ENCODE data around the gene TBL1X. TPM values are rescaled to one million over a fixed set of nuclear protein-coding genes. Genes with fewer than 3 reads are reported as not detected.
A peak's percentile ranks its signal among the peaks of the same experiment; 100 is the strongest.

Gene TBL1X
- total RNA-seq, 1 donor from 2014 or later, result 37.1 TPM

DNA sequence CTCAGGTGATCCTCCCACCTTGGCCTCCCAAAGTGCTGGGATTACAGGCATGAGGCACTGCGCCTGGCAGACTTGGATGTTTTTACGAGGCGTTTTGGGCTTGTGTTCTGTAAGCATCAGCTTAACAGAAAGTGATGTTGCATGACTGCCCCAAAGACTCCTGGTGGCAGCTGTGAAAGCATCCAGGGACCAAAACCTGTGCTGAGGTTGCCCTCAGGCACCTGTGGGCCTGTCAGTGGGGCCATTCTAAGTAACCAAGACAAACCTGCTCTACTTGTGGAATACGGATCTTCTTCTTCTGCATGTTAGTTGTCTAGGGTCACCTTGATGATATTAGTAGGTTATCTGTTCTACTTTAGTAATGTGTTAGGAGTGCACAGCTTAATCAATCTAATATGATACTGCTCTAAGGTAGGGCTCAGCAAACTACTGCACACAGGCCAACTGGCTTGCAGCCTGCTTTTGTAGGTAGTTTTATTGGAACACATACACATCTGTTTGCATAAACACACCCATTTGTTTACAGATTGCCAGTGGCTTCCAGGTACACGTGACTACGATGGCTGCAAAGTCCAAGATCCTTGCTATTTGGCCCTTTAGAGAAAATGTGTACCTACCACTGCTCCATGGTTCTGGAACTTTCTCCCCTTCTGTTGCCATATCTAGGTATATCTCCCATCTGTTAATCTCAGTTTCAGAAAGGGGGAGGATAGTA is 164.1 kb downstream of the TBL1X start:
- no peak for DNase-seq (ENCODE audit: low spot score)

GRCh38 chrX:9634551-9634950 is 169.7 kb downstream of the TBL1X start:
- DNase-seq (ENCODE audit: low spot score), result no peak

DNA sequence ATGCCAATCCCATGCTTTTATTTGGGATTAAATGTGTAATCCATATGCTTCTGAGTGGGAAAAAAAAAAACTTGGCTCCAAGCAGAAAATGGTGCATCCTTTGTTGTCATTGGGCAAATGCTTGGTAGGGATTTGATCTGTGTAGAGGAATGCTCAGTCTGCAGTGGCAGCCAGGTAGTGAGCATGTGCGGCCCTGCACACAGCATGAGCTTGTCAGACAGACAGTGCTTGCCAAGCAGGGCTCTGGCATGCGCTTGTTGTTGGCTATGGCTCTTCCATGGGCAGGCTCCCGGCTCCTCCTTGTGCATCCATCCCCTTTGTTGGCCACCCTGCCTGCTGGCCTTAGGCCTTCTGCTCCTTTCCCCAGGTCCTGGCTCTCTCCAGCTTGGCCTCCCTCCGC is 170.5 kb downstream of the TBL1X start:
- no peak for DNase-seq (ENCODE audit: low spot score)

GRCh38 chrX:9635803-9636202 is 170.9 kb downstream of the TBL1X start:
- DNase-seq (ENCODE audit: low spot score), result peak; percentile 22

- no peak for DNase-seq (ENCODE audit: low spot score)
Measured at GRCh38 chrX:9638871-9639270, 174.0 kb downstream of the TBL1X start.

DNA sequence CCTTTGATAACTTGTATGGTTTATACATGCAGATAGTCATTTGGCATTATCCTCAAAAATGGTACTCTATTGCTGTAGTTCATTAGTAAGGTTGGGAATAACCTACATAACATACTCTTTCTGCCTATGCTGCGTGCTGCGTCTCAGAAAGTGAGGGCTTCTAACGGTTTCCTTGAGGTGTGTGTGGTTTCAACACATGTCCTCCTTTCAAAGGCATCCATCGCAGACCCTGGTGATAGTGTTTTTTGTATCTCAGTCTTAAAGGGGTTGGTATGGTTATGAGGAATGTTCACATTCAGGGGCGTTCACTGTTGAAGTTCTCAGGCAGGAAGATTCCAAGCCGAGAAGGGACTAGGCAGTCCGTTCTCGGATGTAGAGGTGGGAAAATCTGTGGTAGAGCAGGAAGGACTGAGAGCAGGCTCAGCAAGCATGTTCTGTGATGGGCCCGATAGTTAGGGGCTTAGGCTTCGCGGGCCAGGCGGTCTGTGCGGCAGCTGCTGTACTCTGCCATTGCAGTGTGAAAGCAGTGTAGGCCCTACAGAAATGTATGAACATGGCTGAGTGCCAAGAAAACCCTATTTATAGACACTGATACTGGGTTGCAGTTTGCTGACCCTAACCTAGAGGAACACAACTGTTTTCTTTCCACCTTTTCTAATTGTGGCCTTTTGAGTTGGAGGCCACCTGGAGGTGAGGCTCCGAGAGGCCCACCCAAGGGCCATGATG is 177.6 kb downstream of the TBL1X start:
- no peak for DNase-seq (ENCODE audit: low spot score)

DNA sequence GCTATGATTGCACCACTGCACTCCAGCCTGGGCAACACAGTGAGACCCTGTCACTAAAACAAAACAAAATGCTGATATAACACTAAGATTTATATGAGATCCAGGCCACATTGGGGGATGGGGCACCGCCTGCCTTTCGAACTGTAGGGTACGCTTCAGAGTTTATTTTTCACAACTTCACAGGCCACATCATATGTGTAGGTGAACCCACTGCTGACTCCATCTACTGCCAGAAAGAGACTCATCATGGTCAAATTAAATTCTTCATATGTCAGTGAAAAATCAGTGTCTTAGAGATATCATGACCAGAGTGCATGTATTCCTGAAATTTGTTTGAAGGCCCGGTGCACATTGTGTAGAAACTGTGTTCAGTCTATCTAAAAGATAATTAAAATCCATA is 178.9 kb downstream of the TBL1X start:
- DNase-seq (ENCODE audit: low spot score), result no peak

DNA sequence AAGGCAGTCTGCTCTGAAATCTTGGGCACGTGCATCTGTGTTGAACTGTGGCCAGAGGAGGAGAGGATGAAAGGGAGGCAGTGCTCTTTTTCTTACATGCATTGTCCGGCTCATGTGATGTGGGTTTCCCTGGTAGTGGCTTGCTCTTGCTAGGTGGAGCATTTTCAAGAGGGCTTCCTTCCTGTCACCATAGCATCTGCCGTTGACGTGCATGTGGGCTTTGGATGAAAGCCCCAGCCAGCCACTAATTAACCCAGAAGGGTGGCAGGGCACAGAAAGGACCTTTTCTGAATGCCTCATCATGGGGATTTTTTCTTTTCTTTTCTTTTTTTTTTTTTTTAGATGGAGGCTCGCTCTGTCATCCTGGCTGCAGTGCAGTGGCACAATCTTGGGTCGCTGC is 179.5 kb downstream of the TBL1X start:
- no peak for DNase-seq (ENCODE audit: low spot score)

DNA sequence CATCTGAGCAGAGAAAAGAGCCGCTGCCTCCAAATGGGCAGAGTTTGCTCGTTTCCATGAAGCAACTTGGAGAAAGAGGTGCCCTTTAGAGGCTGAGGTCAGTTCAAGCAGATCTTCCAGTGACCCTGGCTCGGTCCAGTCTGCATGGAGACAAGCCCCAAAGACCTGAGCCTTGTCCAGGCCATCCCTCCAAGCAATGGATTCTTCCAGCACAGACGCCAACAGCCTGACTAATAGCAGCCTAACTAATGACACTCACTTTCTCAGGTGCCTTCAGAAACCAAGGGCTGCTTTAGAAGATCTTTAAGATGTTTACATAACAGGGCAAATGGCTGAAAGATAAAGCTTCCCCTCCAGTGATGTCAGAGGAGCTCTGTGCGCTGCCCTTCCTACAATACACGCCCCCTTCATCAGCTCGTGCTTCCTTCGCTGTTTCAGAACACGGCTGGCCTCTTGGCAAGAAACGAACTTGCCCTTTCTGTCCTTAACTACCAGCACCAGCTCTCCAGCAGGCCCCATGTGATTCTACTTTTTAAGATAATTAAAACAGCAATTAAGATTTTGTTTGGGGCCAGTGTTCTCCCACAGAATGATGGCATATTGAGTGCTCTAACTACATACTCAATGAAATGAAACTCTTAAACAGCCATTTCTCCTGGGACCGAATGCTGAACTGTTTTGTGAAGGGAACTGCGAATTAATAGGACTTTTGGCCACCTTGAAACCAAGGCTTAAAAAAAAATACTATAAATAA is 181.8 kb downstream of the TBL1X start:
- no peak for DNase-seq (ENCODE audit: low spot score)

DNA sequence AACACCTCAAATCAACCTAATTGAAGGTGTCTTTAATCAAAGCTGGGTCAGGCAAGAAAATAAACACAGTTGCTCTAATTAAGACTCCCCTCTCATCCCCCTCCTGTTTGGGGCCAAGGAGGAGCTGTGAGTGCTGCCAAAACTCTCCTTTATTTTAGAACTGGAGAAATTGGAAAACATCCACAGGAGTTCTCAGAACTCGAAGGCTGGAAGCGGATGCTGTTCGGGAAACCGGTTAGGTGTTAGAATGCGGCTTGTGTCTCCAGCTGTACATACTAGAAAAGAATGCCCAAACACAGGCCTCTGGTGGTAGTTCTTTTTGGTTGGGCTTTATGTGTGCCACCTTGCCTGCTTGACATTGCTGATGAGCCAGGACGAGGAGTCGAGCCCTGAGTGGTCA is 182.6 kb downstream of the TBL1X start:
- DNase-seq (ENCODE audit: low spot score), result no peak

DNA sequence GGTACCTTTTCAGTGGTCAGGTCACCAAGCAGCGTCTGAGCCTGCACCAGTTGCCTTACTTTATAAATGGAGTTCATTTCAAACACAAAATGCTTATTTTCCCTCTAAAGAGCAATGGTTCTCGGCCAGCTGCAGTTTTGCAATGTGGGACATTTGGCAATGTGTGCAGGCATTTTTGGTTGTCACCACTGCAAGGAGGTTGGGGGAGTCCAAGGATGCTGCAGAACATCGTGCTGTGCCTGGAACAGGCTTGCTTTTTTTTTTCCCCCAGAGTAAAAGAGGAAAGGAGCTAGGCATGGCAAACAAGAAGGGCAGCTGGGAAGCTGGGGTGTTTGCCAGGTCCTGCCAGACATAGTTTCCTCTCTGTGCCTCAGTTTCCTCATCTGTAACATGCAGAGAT is 185.2 kb downstream of the TBL1X start:
- no peak for DNase-seq (ENCODE audit: low spot score)

DNA sequence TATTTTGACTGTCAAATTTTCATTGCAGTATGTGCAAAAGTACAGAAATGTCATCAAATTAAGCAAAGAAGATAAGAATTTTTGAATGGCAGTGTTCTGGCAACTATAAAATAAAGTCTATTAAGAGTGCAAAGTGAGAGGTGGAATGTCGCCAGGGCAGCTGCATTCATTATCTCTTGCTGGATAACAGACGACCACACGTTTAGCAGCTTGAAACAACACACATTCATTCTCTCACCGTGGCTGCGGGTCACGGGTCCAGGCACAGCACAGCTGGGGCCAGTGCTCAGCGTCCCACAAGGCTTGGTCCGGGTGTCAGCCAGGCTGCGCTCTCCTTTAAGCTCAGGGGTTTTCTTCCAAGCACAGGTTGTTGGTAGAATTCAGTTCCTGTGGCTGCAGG is 186.9 kb downstream of the TBL1X start:
- DNase-seq (ENCODE audit: low spot score), result no peak

- DNase-seq (ENCODE audit: low spot score), result no peak
Measured at GRCh38 chrX:9654929-9655328, 190.1 kb downstream of the TBL1X start.

DNA sequence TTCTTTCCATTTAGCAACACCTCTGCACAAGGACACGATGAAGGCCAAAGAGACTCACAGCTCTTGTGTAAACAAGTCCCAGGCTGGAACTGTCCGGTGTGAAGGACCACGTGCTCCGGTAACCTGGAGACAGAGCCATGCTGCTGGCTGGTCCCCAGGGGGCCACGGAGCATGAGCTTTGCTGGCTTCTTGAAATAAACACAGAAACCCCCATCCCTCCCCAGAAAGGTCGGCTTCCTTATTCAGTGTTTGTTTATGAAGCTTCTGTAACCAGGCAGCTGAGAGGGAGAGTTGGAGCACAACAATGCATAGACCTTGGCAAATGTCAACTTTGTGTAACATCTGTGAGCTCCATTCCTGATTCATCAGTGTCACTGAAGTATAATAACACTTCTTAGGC is 191.4 kb downstream of the TBL1X start:
- DNase-seq (ENCODE audit: low spot score), result no peak

DNA sequence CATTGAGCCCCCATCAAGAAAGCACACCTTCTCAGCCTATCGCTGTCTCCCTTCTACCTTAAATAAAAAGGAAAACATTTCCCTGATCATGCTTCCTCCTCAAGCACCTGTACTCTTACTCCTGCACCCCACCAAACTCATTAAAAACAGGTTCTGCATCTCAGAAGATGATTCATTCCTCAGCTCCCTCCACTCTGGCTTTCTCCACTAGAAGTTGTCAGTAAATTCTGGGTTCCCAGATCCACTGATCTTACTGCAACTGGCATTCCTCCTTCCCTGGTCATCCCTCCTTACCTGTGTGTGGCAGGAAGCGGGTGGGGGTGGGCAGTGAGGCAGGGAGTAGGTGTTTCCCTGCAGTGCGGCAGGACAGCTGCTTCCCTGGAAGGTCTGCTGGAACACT is 192.0 kb downstream of the TBL1X start:
- DNase-seq (ENCODE audit: low spot score), result no peak

DNA sequence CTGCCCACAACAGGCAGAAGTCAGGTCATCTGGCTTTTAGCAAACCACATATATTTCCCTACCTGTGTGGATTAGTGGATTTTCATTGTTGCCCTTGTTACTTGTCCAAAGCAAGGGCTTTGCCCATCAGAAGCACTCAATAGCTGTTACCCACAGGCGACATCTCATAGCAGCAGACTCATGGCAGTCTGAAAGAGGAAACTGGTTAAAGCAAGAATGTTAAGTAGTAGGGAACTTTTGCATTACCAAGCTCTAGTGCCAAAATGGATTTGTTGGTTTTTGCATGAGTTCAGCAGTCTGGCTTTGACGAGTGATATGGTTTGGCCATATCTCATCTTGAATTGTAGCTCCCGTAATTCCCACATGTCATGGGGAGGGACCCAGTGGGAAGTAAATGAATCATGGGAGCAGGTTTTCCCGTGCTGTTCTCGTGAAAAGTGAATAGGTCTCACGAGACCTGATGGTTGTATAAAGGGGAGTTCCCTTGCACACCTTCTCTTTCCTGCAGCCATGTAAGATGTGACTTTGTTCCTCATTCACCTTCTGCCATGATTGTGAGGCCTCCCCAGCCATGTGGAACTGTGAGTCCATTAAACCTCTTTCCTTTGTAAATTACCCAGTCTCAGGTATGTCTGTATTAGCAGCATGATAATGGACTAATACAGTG is 192.9 kb downstream of the TBL1X start:
- DNase-seq (ENCODE audit: low spot score), result no peak

DNA sequence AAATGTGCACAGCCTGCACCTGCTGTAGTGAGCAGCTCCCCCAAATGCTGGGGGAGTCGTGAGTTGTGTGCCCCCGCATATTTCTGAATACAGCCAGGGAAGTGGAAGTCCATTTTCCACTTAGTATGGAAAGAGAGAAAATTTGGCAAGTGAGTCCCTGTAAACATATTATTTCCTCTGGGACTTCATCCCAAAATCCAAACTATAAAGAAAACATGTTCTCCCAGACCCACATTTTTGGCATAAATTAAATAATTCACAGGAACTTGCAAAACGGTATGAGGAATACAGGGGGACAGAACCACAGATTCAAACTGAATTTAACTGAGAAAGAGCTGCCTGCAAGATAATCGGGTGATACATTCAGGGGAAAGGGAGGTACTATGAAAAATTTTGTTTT is 193.6 kb downstream of the TBL1X start:
- DNase-seq (ENCODE audit: low spot score), result no peak

GRCh38 chrX:9659571-9660195 is 194.8 kb downstream of the TBL1X start:
- no peak for DNase-seq (ENCODE audit: low spot score)

DNA sequence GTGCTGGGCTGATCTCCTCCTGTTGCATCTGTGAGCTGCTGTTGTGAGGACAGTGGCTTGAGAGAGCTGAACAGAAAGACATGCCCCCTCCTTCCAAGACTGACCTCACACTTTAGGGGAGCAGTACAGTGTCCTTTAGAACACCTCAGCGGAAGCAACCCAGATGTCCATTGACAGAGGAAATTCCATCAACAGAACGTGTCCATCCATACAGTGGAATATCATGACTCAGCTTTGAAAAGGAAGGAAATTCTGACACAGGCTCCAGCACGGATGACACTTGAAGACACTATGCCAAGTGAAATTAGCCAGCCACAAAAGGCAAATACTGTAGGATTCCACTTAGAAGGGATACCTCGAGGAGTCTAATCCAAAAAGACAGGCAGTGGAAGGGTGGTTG is 197.3 kb downstream of the TBL1X start:
- DNase-seq (ENCODE audit: low spot score), result no peak

DNA sequence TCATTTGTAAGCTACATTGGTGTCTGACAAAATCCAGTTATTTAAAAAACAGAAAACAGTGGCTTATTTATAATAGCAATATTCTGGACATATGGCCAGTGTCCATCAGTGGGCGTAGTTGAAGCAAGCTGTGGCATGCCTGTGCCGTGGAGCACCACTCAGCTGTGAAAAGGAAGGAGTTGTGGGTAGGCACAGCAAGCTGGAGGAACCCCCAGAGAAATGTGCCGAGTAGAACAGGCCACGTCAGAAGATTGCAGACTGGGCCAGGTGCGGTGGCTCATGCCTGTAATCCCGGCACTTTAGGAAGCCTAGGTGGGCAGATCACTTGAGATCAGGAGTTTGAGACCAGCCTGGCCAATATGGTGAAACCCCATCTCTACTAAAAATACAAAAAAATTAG is 198.4 kb downstream of the TBL1X start:
- DNase-seq (ENCODE audit: low spot score), result no peak

DNA sequence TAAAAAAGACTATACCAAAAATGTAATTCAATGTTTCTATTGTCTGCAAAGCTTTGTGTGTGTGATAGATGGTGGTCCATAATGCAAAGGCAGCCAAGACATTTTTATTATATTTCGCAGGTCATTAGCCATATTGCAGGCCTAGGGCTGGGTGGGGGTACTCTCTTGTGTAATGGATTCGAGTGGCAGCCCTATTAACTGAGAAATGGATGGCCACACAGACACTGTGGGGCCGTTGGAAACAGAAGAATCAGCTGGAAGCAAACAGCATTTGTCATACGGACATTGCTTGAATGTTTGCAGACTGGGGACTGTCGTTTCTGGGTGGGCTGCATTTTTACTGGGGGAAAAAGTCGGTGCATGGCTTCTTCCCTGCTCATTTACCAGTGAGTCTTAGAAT is 199.4 kb downstream of the TBL1X start:
- no peak for DNase-seq (ENCODE audit: low spot score)

DNA sequence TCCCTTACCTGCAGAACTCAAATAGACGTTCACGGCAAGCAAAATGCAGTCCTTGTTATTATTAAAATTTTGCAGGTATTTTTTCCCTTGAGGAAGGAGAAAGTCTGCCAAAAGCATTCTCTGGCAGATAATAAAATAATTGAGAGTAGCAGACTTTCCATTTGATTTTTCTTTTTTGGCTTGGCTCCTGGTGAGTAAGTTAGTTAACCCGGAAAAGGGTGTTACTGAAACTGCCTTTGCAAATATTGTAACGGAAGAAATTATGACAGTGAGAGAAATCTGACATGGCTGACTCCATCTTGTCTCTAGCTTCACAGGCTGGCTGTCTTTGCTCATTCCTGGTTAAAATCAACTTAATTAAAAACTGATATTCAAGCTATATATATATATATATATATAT is 200.3 kb downstream of the TBL1X start:
- no peak for DNase-seq (ENCODE audit: low spot score)

All from mucosa of gallbladder (tissue), 1 donor.